Measurements from ENCODE around the gene SHC4. TPM values are rescaled to one million over a fixed set of nuclear protein-coding genes. Genes with fewer than 3 reads are reported as not detected.
"Not testable (repeated sequence)": the region's sequence is repeated elsewhere in the genome, so short reads cannot be mapped to it uniquely, and the experiment has no call there.

The SHC4 gene
- total and polyA plus RNA-seq, 7 experiments from 2014 or later = 1.2 TPM; not detected in 6

GRCh38 chr15:48790466-48791115, 173.1 kb downstream of the SHC4 start:
- H3K27ac Mint-ChIP-seq = not testable (repeated sequence)

GRCh38 chr15:48785712-48786111, 178.0 kb downstream of the SHC4 start:
- no peak overlapping the region for H3K27ac ChIP-seq (ENCODE audit: low read depth, low read length)
- no peaks in the 10 kb centered on the region for H3K4me1 ChIP-seq (ENCODE audit: control insufficient read depth in 2 of 2, insufficient read depth in 2 of 2, low read length in 2 of 2)
- H3K27me3 ChIP-seq (ENCODE audit: control insufficient read depth in 2 of 2, insufficient read depth in 2 of 2, low read length in 2 of 2) = no peaks in the 10 kb centered on the region
- POLR2A ChIA-PET = no interaction called here
- intact Hi-C loops (cut with micrococcal nuclease) = no loop called here
- Mint-ChIP-seq H3K4me3 (no peak overlapping the region), H3K4me1 (peaks cover 0 to 8% (median 0%) of the 10 kb centered on the region in 7 donors), H3K9me3 (no peaks in the 10 kb centered on the region), H3K27me3 (no peaks in the 10 kb centered on the region), H3K36me3 (peaks cover 16 to 60% (median 50%) of the 10 kb centered on the region in 5 donors), H3K27ac (no peak overlapping the region)
- CTCF ChIA-PET = no interaction called here
- no peak overlapping the region for H3K4me3 ChIP-seq (ENCODE audit: low read length)
- ATAC-seq (no peak), DNase-seq (no peak)
- H3K9me3 ChIP-seq (ENCODE audit: control insufficient read depth in 2 of 3, low read length in 3 of 3) = no peaks in the 10 kb centered on the region
- H3K36me3 ChIP-seq (ENCODE audit: control insufficient read depth in 2 of 3, insufficient read depth in 3 of 3, low read length in 3 of 3) = peaks cover 0 to 23% (median 0%) of the 10 kb centered on the region in 3 experiments

More at GRCh38 chr15:48790466-48791115, 173.1 kb downstream of the SHC4 start:
- peaks cover 5 to 57% (median 25%) of the 10 kb centered on the region in 5 donors for H3K36me3 Mint-ChIP-seq
- CTCF ChIA-PET; ATAC-seq; POLR2A ChIA-PET; H3K27ac ChIP-seq (ENCODE audit: low read depth, low read length); H3K4me1 ChIP-seq (ENCODE audit: control insufficient read depth in 2 of 2, insufficient read depth in 2 of 2, low read length in 2 of 2); H3K9me3 Mint-ChIP-seq; intact Hi-C loops (cut with micrococcal nuclease); H3K27me3 Mint-ChIP-seq; H3K9me3 ChIP-seq (ENCODE audit: control insufficient read depth in 2 of 3, low read length in 3 of 3); DNase-seq; H3K4me3 ChIP-seq (ENCODE audit: low read length); H3K4me1 Mint-ChIP-seq; H3K4me3 Mint-ChIP-seq; H3K27me3 ChIP-seq (ENCODE audit: control insufficient read depth in 2 of 2, insufficient read depth in 2 of 2, low read length in 2 of 2): not testable (repeated sequence)
- peaks cover 0 to 22% (median 0%) of the 10 kb centered on the region in 3 experiments for H3K36me3 ChIP-seq (ENCODE audit: control insufficient read depth in 2 of 3, insufficient read depth in 3 of 3, low read length in 3 of 3)

DNA sequence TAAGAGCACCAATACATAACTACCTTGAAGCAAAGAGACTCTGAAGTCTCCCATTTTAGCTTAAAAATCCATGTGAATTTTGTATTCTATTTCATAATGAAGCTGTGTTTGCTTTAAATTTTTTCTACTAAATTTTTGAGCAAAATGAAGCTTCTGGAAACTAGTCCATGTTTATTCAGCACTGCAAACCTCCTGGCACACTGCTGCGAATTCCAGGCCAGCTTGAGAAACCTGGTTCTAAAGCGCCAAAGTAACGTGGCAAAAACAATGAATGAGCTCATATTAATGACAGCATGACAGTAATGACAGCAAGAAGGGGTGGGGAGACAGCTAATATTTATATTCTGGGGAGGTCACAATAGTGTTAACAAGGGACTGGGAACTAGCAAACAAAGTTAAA, 178.5 kb downstream of the SHC4 start:
- Histone ChIP-seq H3K9me3 (ENCODE audit: control insufficient read depth in 2 of 3, low read length in 3 of 3) (no peaks in the 10 kb centered on the region), H3K4me3 (ENCODE audit: low read length) (no peak overlapping the region), H3K4me1 (ENCODE audit: control insufficient read depth in 2 of 2, insufficient read depth in 2 of 2, low read length in 2 of 2) (no peaks in the 10 kb centered on the region), H3K27me3 (ENCODE audit: control insufficient read depth in 2 of 2, insufficient read depth in 2 of 2, low read length in 2 of 2) (no peaks in the 10 kb centered on the region), H3K27ac (ENCODE audit: low read depth, low read length) (no peak overlapping the region), H3K36me3 (ENCODE audit: control insufficient read depth in 2 of 3, insufficient read depth in 3 of 3, low read length in 3 of 3) (peaks cover 0 to 23% (median 0%) of the 10 kb centered on the region in 3 experiments)
- DNase-seq = no peak
- H3K4me1 Mint-ChIP-seq = peaks cover 0 to 8% (median 0%) of the 10 kb centered on the region in 7 donors
- peaks cover 16 to 62% (median 49%) of the 10 kb centered on the region in 5 donors for H3K36me3 Mint-ChIP-seq
- no peaks in the 10 kb centered on the region for H3K9me3 Mint-ChIP-seq
- no peak overlapping the region for H3K4me3 Mint-ChIP-seq
- H3K27me3 Mint-ChIP-seq = no peaks in the 10 kb centered on the region
- ChIA-PET CTCF (no interaction called here), POLR2A (no interaction called here)
- no peak overlapping the region for H3K27ac Mint-ChIP-seq
- intact Hi-C loops (cut with micrococcal nuclease) = no loop called here
- no peak for ATAC-seq

DNA sequence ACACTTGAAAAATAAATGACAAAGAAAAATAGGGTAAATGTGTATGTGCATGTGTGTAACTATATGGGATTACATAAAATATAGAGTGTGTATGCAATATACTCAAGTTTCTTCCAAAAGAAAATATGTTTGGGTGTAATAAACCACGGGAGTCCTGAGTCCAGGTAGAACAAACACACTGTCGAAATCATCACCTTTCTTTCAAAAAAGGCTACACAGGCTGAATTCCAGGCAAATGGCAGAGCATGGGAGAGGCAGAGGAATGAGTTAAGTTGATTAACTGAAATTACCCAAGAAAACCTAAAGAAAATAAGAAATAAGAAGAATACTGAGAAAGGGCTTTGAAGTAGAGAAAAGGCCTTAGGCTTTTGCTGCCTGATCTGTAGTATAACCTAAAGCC, 179.0 kb downstream of the SHC4 start:
- intact Hi-C loops (cut with micrococcal nuclease) = no loop called here
- H3K4me1 ChIP-seq (ENCODE audit: control insufficient read depth in 2 of 2, insufficient read depth in 2 of 2, low read length in 2 of 2) = no peaks in the 10 kb centered on the region
- H3K4me3 Mint-ChIP-seq = no peak overlapping the region
- no peaks in the 10 kb centered on the region for H3K9me3 Mint-ChIP-seq
- POLR2A ChIA-PET = no interaction called here
- H3K4me3 ChIP-seq (ENCODE audit: low read length) = no peak overlapping the region
- DNase-seq (no peak), ATAC-seq (no peak)
- no peak overlapping the region for H3K27ac ChIP-seq (ENCODE audit: low read depth, low read length)
- H3K36me3 ChIP-seq (ENCODE audit: control insufficient read depth in 2 of 3, insufficient read depth in 3 of 3, low read length in 3 of 3) = peaks cover 0 to 23% (median 0%) of the 10 kb centered on the region in 3 experiments
- peak overlapping the region in 1 of 9 donors; percentile 14 for H3K27ac Mint-ChIP-seq
- no peaks in the 10 kb centered on the region for H3K27me3 ChIP-seq (ENCODE audit: control insufficient read depth in 2 of 2, insufficient read depth in 2 of 2, low read length in 2 of 2)
- H3K4me1 Mint-ChIP-seq = peaks cover 0 to 8% (median 0%) of the 10 kb centered on the region in 7 donors
- no peaks in the 10 kb centered on the region for H3K9me3 ChIP-seq (ENCODE audit: control insufficient read depth in 2 of 3, low read length in 3 of 3)
- CTCF ChIA-PET = no interaction called here
- peaks cover 16 to 61% (median 50%) of the 10 kb centered on the region in 5 donors for H3K36me3 Mint-ChIP-seq
- no peaks in the 10 kb centered on the region for H3K27me3 Mint-ChIP-seq

DNA sequence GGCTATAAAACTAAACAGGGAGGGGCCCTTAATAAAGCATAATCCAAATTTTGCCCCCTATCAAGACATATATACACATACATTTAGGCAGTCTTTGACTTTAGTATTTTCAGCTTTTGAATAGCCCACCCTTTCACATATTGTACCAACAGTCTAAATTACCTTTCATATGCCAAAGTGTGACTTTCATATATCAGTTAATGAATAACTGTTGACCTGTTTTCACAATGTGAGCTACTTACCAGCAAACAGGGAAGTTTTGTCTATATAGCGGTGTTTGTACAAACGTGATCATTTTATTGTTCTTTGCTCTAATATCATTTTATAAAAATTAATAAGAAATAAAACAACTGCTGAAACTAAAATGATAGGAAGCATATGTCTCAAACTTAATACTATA, 180.8 kb downstream of the SHC4 start:
- peaks cover 0 to 8% (median 0%) of the 10 kb centered on the region in 7 donors for H3K4me1 Mint-ChIP-seq
- no peaks in the 10 kb centered on the region for H3K27me3 Mint-ChIP-seq
- intact Hi-C loops (cut with micrococcal nuclease) = no loop called here
- DNase-seq (no peak), ATAC-seq (no peak)
- H3K27ac Mint-ChIP-seq = no peak overlapping the region
- ChIA-PET POLR2A (no interaction called here), CTCF (no interaction called here)
- Histone ChIP-seq H3K4me3 (ENCODE audit: low read length) (no peak overlapping the region), H3K27ac (ENCODE audit: low read depth, low read length) (no peak overlapping the region), H3K36me3 (ENCODE audit: control insufficient read depth in 2 of 3, insufficient read depth in 3 of 3, low read length in 3 of 3) (peaks cover 0 to 14% (median 0%) of the 10 kb centered on the region in 3 experiments), H3K4me1 (ENCODE audit: control insufficient read depth in 2 of 2, insufficient read depth in 2 of 2, low read length in 2 of 2) (no peaks in the 10 kb centered on the region), H3K27me3 (ENCODE audit: control insufficient read depth in 2 of 2, insufficient read depth in 2 of 2, low read length in 2 of 2) (no peaks in the 10 kb centered on the region), H3K9me3 (ENCODE audit: control insufficient read depth in 2 of 3, low read length in 3 of 3) (no peaks in the 10 kb centered on the region)
- no peaks in the 10 kb centered on the region for H3K9me3 Mint-ChIP-seq
- no peak overlapping the region for H3K4me3 Mint-ChIP-seq
- peaks cover 11 to 51% (median 40%) of the 10 kb centered on the region in 5 donors for H3K36me3 Mint-ChIP-seq

DNA sequence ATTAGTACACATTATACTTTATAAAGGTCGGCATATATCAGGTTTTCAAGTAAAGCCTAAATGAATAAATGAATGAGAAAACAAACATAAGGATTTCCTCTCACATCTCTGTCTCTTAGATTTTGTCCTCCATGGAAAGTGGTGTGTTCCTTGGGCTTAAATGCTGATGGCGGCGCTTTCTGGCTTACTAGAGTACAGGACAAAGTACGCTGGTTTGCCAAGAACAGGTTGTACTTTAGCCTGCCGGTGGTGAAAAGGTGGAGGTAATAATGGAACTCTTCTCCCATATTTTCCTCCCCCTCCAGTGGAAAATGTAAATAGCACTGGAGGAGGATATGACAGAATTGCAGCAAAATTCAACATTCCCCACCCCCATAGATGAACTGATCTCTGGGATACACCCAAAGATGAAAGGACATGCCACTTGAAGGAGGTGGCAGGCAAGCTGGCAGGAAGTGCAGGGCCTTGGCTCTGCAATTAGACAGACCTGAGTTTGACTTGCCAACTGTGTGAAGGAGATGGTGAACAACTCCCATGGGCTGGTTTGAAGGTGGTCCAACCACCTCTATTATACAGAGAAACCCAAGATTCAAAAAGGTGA, 182.1 kb downstream of the SHC4 start:
- Mint-ChIP-seq H3K27ac (peak overlapping the region in 2 of 9 donors; percentile 24 to 32), H3K4me1 (peaks cover 0 to 8% (median 0%) of the 10 kb centered on the region in 7 donors)
- no peak for ATAC-seq

DNA sequence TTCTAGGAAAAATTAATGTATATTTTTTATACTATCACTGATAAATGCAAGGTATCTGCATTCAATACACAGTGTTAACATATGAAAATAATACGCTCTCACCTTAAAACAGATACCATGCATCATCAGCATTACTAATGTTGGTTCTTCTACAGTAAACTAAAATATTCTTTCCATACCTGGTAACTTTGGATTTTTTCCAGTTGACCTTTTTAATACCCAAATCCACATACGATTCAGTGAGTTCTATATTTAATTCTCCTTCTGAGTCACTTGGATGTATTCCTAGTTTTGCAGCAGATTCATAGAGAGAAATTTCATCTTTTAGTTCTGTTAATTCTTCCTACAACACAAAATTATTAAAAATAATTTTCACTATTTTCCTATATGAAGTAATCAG, 182.7 kb downstream of the SHC4 start:
- Mint-ChIP-seq H3K9me3 (no peaks in the 10 kb centered on the region), H3K4me1 (peaks cover 0 to 8% (median 0%) of the 10 kb centered on the region in 7 donors), H3K4me3 (no peak overlapping the region), H3K27me3 (no peaks in the 10 kb centered on the region), H3K36me3 (peaks cover 11 to 45% (median 36%) of the 10 kb centered on the region in 5 donors), H3K27ac (peak overlapping the region in 1 of 9 donors; percentile 38)
- intact Hi-C loops (cut with micrococcal nuclease) = no loop called here
- no peaks in the 10 kb centered on the region for H3K4me1 ChIP-seq (ENCODE audit: control insufficient read depth in 2 of 2, insufficient read depth in 2 of 2, low read length in 2 of 2)
- DNase-seq (no peak), ATAC-seq (no peak)
- H3K36me3 ChIP-seq (ENCODE audit: control insufficient read depth in 2 of 3, insufficient read depth in 3 of 3, low read length in 3 of 3) = peaks cover 0 to 16% (median 0%) of the 10 kb centered on the region in 3 experiments
- H3K4me3 ChIP-seq (ENCODE audit: low read length) = no peak overlapping the region
- no peaks in the 10 kb centered on the region for H3K9me3 ChIP-seq (ENCODE audit: control insufficient read depth in 2 of 3, low read length in 3 of 3)
- H3K27ac ChIP-seq (ENCODE audit: low read depth, low read length) = no peak overlapping the region
- ChIA-PET CTCF (no interaction called here), POLR2A (no interaction called here)
- H3K27me3 ChIP-seq (ENCODE audit: control insufficient read depth in 2 of 2, insufficient read depth in 2 of 2, low read length in 2 of 2) = no peaks in the 10 kb centered on the region

More for the DNA sequence above, 182.1 kb downstream of the SHC4 start:
- H3K36me3 ChIP-seq (ENCODE audit: control insufficient read depth in 2 of 3, insufficient read depth in 3 of 3, low read length in 3 of 3) = peaks cover 0 to 16% (median 0%) of the 10 kb centered on the region in 3 experiments
- no peaks in the 10 kb centered on the region for H3K9me3 ChIP-seq (ENCODE audit: control insufficient read depth in 2 of 3, low read length in 3 of 3)
- H3K27me3 ChIP-seq (ENCODE audit: control insufficient read depth in 2 of 2, insufficient read depth in 2 of 2, low read length in 2 of 2) = no peaks in the 10 kb centered on the region
- peaks cover 11 to 48% (median 36%) of the 10 kb centered on the region in 5 donors for H3K36me3 Mint-ChIP-seq
- ChIA-PET CTCF (no interaction called here), POLR2A (no interaction called here)
- no peak overlapping the region for H3K4me3 Mint-ChIP-seq
- no peak for DNase-seq
- no peaks in the 10 kb centered on the region for H3K27me3 Mint-ChIP-seq
- H3K4me3 ChIP-seq (ENCODE audit: low read length) = no peak overlapping the region
- no peak overlapping the region for H3K27ac ChIP-seq (ENCODE audit: low read depth, low read length)
- intact Hi-C loops (cut with micrococcal nuclease) = no loop called here
- no peaks in the 10 kb centered on the region for H3K9me3 Mint-ChIP-seq
- no peaks in the 10 kb centered on the region for H3K4me1 ChIP-seq (ENCODE audit: control insufficient read depth in 2 of 2, insufficient read depth in 2 of 2, low read length in 2 of 2)
